Measurements from ENCODE around the gene IFIT5.
"Not testable (repeated sequence)": the region's sequence is repeated elsewhere in the genome, so short reads cannot be mapped to it uniquely, and the experiment has no call there.

DNA sequence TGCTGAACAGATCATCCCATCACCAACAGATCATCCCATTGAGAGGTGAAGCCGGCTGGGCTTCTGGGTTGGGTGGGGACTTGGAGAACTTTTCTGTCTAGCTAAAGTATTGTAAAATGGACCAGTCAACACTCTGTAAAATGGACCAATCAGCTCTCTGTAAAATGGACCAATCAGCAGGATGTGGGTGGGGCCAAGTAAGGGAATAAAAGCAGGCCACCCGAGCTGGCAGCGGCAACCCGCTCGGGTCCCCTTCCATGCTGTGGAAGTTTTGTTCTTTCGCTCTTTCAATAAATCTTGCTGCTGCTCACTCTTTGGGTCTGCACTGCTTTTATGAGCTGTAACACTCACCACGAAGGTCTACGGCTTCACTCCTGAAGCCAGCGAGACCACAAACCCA is 8.2 kb upstream of the IFIT5 start:
- TF ChIP-seq, protein P1, sequence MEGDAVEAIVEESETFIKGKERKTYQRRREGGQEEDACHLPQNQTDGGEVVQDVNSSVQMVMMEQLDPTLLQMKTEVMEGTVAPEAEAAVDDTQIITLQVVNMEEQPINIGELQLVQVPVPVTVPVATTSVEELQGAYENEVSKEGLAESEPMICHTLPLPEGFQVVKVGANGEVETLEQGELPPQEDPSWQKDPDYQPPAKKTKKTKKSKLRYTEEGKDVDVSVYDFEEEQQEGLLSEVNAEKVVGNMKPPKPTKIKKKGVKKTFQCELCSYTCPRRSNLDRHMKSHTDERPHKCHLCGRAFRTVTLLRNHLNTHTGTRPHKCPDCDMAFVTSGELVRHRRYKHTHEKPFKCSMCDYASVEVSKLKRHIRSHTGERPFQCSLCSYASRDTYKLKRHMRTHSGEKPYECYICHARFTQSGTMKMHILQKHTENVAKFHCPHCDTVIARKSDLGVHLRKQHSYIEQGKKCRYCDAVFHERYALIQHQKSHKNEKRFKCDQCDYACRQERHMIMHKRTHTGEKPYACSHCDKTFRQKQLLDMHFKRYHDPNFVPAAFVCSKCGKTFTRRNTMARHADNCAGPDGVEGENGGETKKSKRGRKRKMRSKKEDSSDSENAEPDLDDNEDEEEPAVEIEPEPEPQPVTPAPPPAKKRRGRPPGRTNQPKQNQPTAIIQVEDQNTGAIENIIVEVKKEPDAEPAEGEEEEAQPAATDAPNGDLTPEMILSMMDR (IDR thresholded peaks at IDR 0.05; ENCODE audit: insufficient read depth, low read depth, low read length) = not testable (repeated sequence)
- TF ChIP-seq EZH2 (IDR thresholded peaks at IDR 0.05; ENCODE audit: insufficient read depth, low read length) = not testable (repeated sequence)

All from astrocyte (in vitro differentiated cells and primary cell).